ENCODE data around the gene FCRL1. TPM values are rescaled to one million over a fixed set of nuclear protein-coding genes. Genes with fewer than 3 reads are reported as not detected.

FCRL1 gene
- total RNA-seq, 2 experiments from 2014 or later = 0.22 TPM; not detected in 1

GRCh38 chr1:157781048-157781447 is 38.9 kb downstream of the FCRL1 start:
- Mint-ChIP-seq H3K36me3 (ENCODE audit: low read depth) (no peaks in the 10 kb centered on the region), H3K9me3 (peaks cover 2% of the 10 kb centered on the region), H3K4me3 (no peak overlapping the region), H3K27me3 (peaks cover 1% of the 10 kb centered on the region), H3K27ac (no peak overlapping the region), H3K4me1 (peaks cover 6% of the 10 kb centered on the region)
- CTCF ChIA-PET = interaction anchor here (0.6 kb wide), 1 partner anchor 1500 kb away, joined by 3 read pairs; no protein-coding TSS in a partner anchor
- POLR2A ChIA-PET = no interaction called here
- no peak for DNase-seq

- Mint-ChIP-seq H3K27ac (no peak within 1 kb of the TSS), H3K27me3 (peaks cover 2% of the 10 kb centered on the region), H3K4me1 (peaks cover 10% of the 10 kb centered on the region), H3K9me3 (no peaks in the 10 kb centered on the region), H3K36me3 (ENCODE audit: low read depth) (no peaks in the 10 kb centered on the region), H3K4me3 (no peak within 1 kb of the TSS)
- POLR2A ChIA-PET = no interaction called here
- no peak for DNase-seq
- CTCF ChIA-PET = no interaction called here
These were observed 42.9 kb downstream of the FCRL1 start, which contains the start of gene FCRL2 for GRCh38 chr1:157776971-157777391. Gene FCRL2, minus strand, starts transcription at chr1:157777132. Its CDS starts 59 bp downstream, at chr1:157777073.

GRCh38 chr1:157775101-157775870 is 44.6 kb downstream of the FCRL1 start:
- Mint-ChIP-seq H3K27ac (no peak overlapping the region), H3K36me3 (ENCODE audit: low read depth) (no peaks in the 10 kb centered on the region), H3K9me3 (no peaks in the 10 kb centered on the region), H3K4me3 (no peak overlapping the region), H3K4me1 (peaks cover 7% of the 10 kb centered on the region), H3K27me3 (peaks cover 2% of the 10 kb centered on the region)
- CTCF ChIA-PET = no interaction called here
- POLR2A ChIA-PET = no interaction called here
- DNase-seq = no peak

- no peak overlapping the region for H3K4me3 Mint-ChIP-seq
- H3K27me3 Mint-ChIP-seq = peaks cover 2% of the 10 kb centered on the region
- no peak overlapping the region for H3K27ac Mint-ChIP-seq
- H3K9me3 Mint-ChIP-seq = no peaks in the 10 kb centered on the region
- ChIA-PET POLR2A (no interaction called here), CTCF (no interaction called here)
- DNase-seq = no peak
- H3K4me1 Mint-ChIP-seq = peaks cover 7% of the 10 kb centered on the region
- no peaks in the 10 kb centered on the region for H3K36me3 Mint-ChIP-seq (ENCODE audit: low read depth)
These were observed 45.5 kb downstream of the FCRL1 start for GRCh38 chr1:157774412-157774811.

- Mint-ChIP-seq H3K4me1 (peaks cover 7% of the 10 kb centered on the region), H3K36me3 (ENCODE audit: low read depth) (no peaks in the 10 kb centered on the region), H3K9me3 (no peaks in the 10 kb centered on the region), H3K4me3 (no peak overlapping the region), H3K27ac (no peak overlapping the region), H3K27me3 (peaks cover 2% of the 10 kb centered on the region)
- POLR2A ChIA-PET = no interaction called here
- CTCF ChIA-PET = no interaction called here
- no peak for DNase-seq
These were observed 46.2 kb downstream of the FCRL1 start for GRCh38 chr1:157773493-157774350.

GRCh38 chr1:157771661-157772425 is 48.1 kb downstream of the FCRL1 start:
- ChIA-PET CTCF (no interaction called here), POLR2A (no interaction called here)
- Mint-ChIP-seq H3K9me3 (no peaks in the 10 kb centered on the region), H3K4me3 (no peak overlapping the region), H3K27ac (no peak overlapping the region), H3K36me3 (ENCODE audit: low read depth) (no peaks in the 10 kb centered on the region), H3K27me3 (peaks cover 2% of the 10 kb centered on the region), H3K4me1 (peaks cover 7% of the 10 kb centered on the region)
- no peak for DNase-seq

- Mint-ChIP-seq H3K36me3 (ENCODE audit: low read depth) (no peaks in the 10 kb centered on the region), H3K27ac (no peak overlapping the region), H3K27me3 (peaks cover 2% of the 10 kb centered on the region), H3K4me1 (peaks cover 7% of the 10 kb centered on the region), H3K4me3 (no peak overlapping the region), H3K9me3 (no peaks in the 10 kb centered on the region)
- ChIA-PET CTCF (no interaction called here), POLR2A (no interaction called here)
- no peak for DNase-seq
These were observed 49.4 kb downstream of the FCRL1 start for GRCh38 chr1:157770442-157771043.

GRCh38 chr1:157766792-157767191 is 53.1 kb downstream of the FCRL1 start:
- H3K9me3 Mint-ChIP-seq = no peaks in the 10 kb centered on the region
- H3K27me3 Mint-ChIP-seq = peaks cover 2% of the 10 kb centered on the region
- no peaks in the 10 kb centered on the region for H3K36me3 Mint-ChIP-seq (ENCODE audit: low read depth)
- ChIA-PET POLR2A (no interaction called here), CTCF (no interaction called here)
- peaks cover 4% of the 10 kb centered on the region for H3K4me1 Mint-ChIP-seq
- H3K4me3 Mint-ChIP-seq = no peak overlapping the region
- no peak for DNase-seq
- H3K27ac Mint-ChIP-seq = no peak overlapping the region

GRCh38 chr1:157758018-157758417 is 61.9 kb downstream of the FCRL1 start:
- H3K27ac Mint-ChIP-seq = no peak overlapping the region
- no peaks in the 10 kb centered on the region for H3K27me3 Mint-ChIP-seq
- H3K4me3 Mint-ChIP-seq = no peak overlapping the region
- no peak for DNase-seq
- H3K9me3 Mint-ChIP-seq = peaks cover 5% of the 10 kb centered on the region
- no peaks in the 10 kb centered on the region for H3K36me3 Mint-ChIP-seq (ENCODE audit: low read depth)
- POLR2A ChIA-PET = no interaction called here
- CTCF ChIA-PET = no interaction called here
- H3K4me1 Mint-ChIP-seq = no peaks in the 10 kb centered on the region

GRCh38 chr1:157753611-157754010 is 66.3 kb downstream of the FCRL1 start:
- Mint-ChIP-seq H3K4me1 (no peaks in the 10 kb centered on the region), H3K9me3 (no peaks in the 10 kb centered on the region), H3K4me3 (no peak overlapping the region), H3K36me3 (ENCODE audit: low read depth) (no peaks in the 10 kb centered on the region), H3K27me3 (peaks cover 3% of the 10 kb centered on the region), H3K27ac (no peak overlapping the region)
- ChIA-PET CTCF (no interaction called here), POLR2A (no interaction called here)
- DNase-seq = no peak

- Mint-ChIP-seq H3K9me3 (no peaks in the 10 kb centered on the region), H3K4me3 (no peak overlapping the region), H3K4me1 (no peaks in the 10 kb centered on the region), H3K27me3 (peaks cover 3% of the 10 kb centered on the region), H3K36me3 (ENCODE audit: low read depth) (no peaks in the 10 kb centered on the region), H3K27ac (no peak overlapping the region)
- ChIA-PET POLR2A (no interaction called here), CTCF (no interaction called here)
- DNase-seq = no peak
These were observed 68.6 kb downstream of the FCRL1 start for GRCh38 chr1:157751283-157751682.

- Mint-ChIP-seq H3K36me3 (ENCODE audit: low read depth) (no peaks in the 10 kb centered on the region), H3K4me3 (no peak overlapping the region), H3K9me3 (no peaks in the 10 kb centered on the region), H3K27me3 (peaks cover 3% of the 10 kb centered on the region), H3K4me1 (no peaks in the 10 kb centered on the region), H3K27ac (no peak overlapping the region)
- ChIA-PET CTCF (no interaction called here), POLR2A (no interaction called here)
- DNase-seq = no peak
These were observed 71.6 kb downstream of the FCRL1 start for GRCh38 chr1:157748262-157748817.

All from activated CD4-positive, alpha-beta T cell treated with anti-CD3 and anti-CD28 coated beads, Interleukin-2, amount 10 ng/mL, durations not matched to agents 7 days and 5 days (primary cell).